ENCODE measurements around the gene GPR160. TPM values are rescaled to one million over a fixed set of nuclear protein-coding genes. Genes with fewer than 3 reads are reported as not detected.
A peak's percentile ranks its signal among the peaks of the same experiment; 100 is the strongest.

The GPR160 gene
- polyA plus RNA-seq, 6 donors from 2014 or later, result 49.4 to 92.1 (median 65.5) TPM

GRCh38 chr3:170057550-170057949, 19.8 kb downstream of the GPR160 start:
- ATAC-seq (ENCODE audit: low read depth in 2 of 2) (no peak), DNase-seq (no peak)
- peaks cover 4 to 12% of the 10 kb centered on the region in 2 donors for H3K36me3 Mint-ChIP-seq
- H3K9me3 Mint-ChIP-seq, result no peaks in the 10 kb centered on the region
- H3K27ac Mint-ChIP-seq, result peak overlapping the region in 5 of 6 donors; percentile 2 to 88 (median 39)
- H3K27me3 Mint-ChIP-seq, result no peaks in the 10 kb centered on the region
- H3K4me3 Mint-ChIP-seq, result peak overlapping the region in 6 of 8 donors; percentile 7 to 76 (median 52)
- H3K4me1 Mint-ChIP-seq, result peaks cover 32 to 52% (median 35%) of the 10 kb centered on the region in 3 donors

- no peak for DNase-seq
- H3K9me3 Mint-ChIP-seq, result no peaks in the 10 kb centered on the region
- peak overlapping the region in 5 of 8 donors; percentile 32 to 76 (median 60) for H3K4me3 Mint-ChIP-seq
- H3K27ac Mint-ChIP-seq, result peak overlapping the region in 3 of 6 donors; percentile 7 to 88 (median 39)
- peaks cover 9 to 10% of the 10 kb centered on the region in 2 donors for H3K36me3 Mint-ChIP-seq
- peaks cover 34 to 55% (median 35%) of the 10 kb centered on the region in 3 donors for H3K4me1 Mint-ChIP-seq
- H3K27me3 Mint-ChIP-seq, result no peaks in the 10 kb centered on the region
- ATAC-seq (ENCODE audit: low read depth in 2 of 2), result peak; percentile 46 to 68
Measured at GRCh38 chr3:170058127-170058526, 20.3 kb downstream of the GPR160 start.

GRCh38 chr3:170059447-170059846, 21.7 kb downstream of the GPR160 start:
- H3K9me3 Mint-ChIP-seq, result no peaks in the 10 kb centered on the region

GRCh38 chr3:170062068-170062467, 24.3 kb downstream of the GPR160 start:
- Mint-ChIP-seq H3K27me3 (no peaks in the 10 kb centered on the region), H3K4me1 (peaks cover 16 to 29% (median 17%) of the 10 kb centered on the region in 3 donors), H3K27ac (peak overlapping the region in 2 of 6 donors; percentile 19 to 46), H3K9me3 (no peaks in the 10 kb centered on the region), H3K4me3 (no peak overlapping the region), H3K36me3 (peaks cover 21 to 23% of the 10 kb centered on the region in 2 donors)
- ATAC-seq (ENCODE audit: low read depth in 2 of 2) (no peak), DNase-seq (no peak)

More at GRCh38 chr3:170059447-170059846, 21.7 kb downstream of the GPR160 start:
- Mint-ChIP-seq H3K27ac (peak overlapping the region in 1 of 6 donors; percentile 48), H3K4me1 (peaks cover 30 to 52% (median 34%) of the 10 kb centered on the region in 3 donors), H3K36me3 (peaks cover 15 to 17% of the 10 kb centered on the region in 2 donors), H3K4me3 (no peak overlapping the region), H3K27me3 (no peaks in the 10 kb centered on the region)
- DNase-seq, result no peak
- no peak for ATAC-seq (ENCODE audit: low read depth in 2 of 2)

GRCh38 chr3:170062769-170063168, 25.0 kb downstream of the GPR160 start:
- Mint-ChIP-seq H3K4me1 (peaks cover 11 to 28% (median 14%) of the 10 kb centered on the region in 3 donors), H3K4me3 (no peak overlapping the region), H3K27ac (peak overlapping the region in 1 of 6 donors; percentile 32), H3K9me3 (no peaks in the 10 kb centered on the region), H3K36me3 (peaks cover 23 to 26% of the 10 kb centered on the region in 2 donors), H3K27me3 (no peaks in the 10 kb centered on the region)
- ATAC-seq (ENCODE audit: low read depth in 2 of 2) (no peak), DNase-seq (no peak)

- Mint-ChIP-seq H3K27ac (no peak overlapping the region), H3K9me3 (no peaks in the 10 kb centered on the region), H3K27me3 (no peaks in the 10 kb centered on the region), H3K36me3 (peaks cover 31 to 32% of the 10 kb centered on the region in 2 donors), H3K4me1 (peaks cover 6 to 26% (median 7%) of the 10 kb centered on the region in 3 donors), H3K4me3 (peak overlapping the region in 3 of 8 donors; percentile 30 to 58 (median 50))
- ATAC-seq (ENCODE audit: low read depth in 2 of 2) (no peak), DNase-seq (no peak)
Measured at GRCh38 chr3:170063691-170064090, 25.9 kb downstream of the GPR160 start.

GRCh38 chr3:170064108-170064507, 26.3 kb downstream of the GPR160 start:
- ATAC-seq (ENCODE audit: low read depth in 2 of 2) (no peak), DNase-seq (no peak)
- peaks cover 31 to 36% of the 10 kb centered on the region in 2 donors for H3K36me3 Mint-ChIP-seq
- H3K27me3 Mint-ChIP-seq, result no peaks in the 10 kb centered on the region
- peak overlapping the region in 1 of 8 donors; percentile 30 for H3K4me3 Mint-ChIP-seq
- no peaks in the 10 kb centered on the region for H3K9me3 Mint-ChIP-seq
- peak overlapping the region in 2 of 6 donors; percentile 32 to 71 for H3K27ac Mint-ChIP-seq
- peaks cover 4 to 29% (median 6%) of the 10 kb centered on the region in 3 donors for H3K4me1 Mint-ChIP-seq

GRCh38 chr3:170075441-170076091, 37.8 kb downstream of the GPR160 start:
- no peaks in the 10 kb centered on the region for H3K27me3 Mint-ChIP-seq
- H3K27ac Mint-ChIP-seq, result peak overlapping the region in 1 of 6 donors; percentile 69
- ATAC-seq (ENCODE audit: low read depth in 2 of 2) (no peak), DNase-seq (no peak)
- peaks cover 11 to 27% (median 13%) of the 10 kb centered on the region in 3 donors for H3K4me1 Mint-ChIP-seq
- peaks cover 0 to 10% (median 5%) of the 10 kb centered on the region in 7 donors for H3K9me3 Mint-ChIP-seq
- no peak overlapping the region for H3K4me3 Mint-ChIP-seq
- peaks cover 0 to 6% of the 10 kb centered on the region in 2 donors for H3K36me3 Mint-ChIP-seq

GRCh38 chr3:170076715-170077238, 39.0 kb downstream of the GPR160 start:
- peaks cover 0 to 6% of the 10 kb centered on the region in 2 donors for H3K36me3 Mint-ChIP-seq

GRCh38 chr3:170077361-170077760, 39.6 kb downstream of the GPR160 start:
- Mint-ChIP-seq H3K27me3 (no peaks in the 10 kb centered on the region), H3K4me3 (no peak overlapping the region), H3K4me1 (peaks cover 10 to 24% (median 13%) of the 10 kb centered on the region in 3 donors), H3K27ac (peak overlapping the region in 3 of 6 donors; percentile 14 to 50 (median 17)), H3K9me3 (peaks cover 0 to 1% (median 0%) of the 10 kb centered on the region in 7 donors), H3K36me3 (peaks cover 0 to 9% of the 10 kb centered on the region in 2 donors)
- ATAC-seq (ENCODE audit: low read depth in 2 of 2), result no peak
- no peak for DNase-seq

More at GRCh38 chr3:170076715-170077238, 39.0 kb downstream of the GPR160 start:
- no peak for ATAC-seq (ENCODE audit: low read depth in 2 of 2)
- no peak for DNase-seq
- Mint-ChIP-seq H3K4me1 (peaks cover 10 to 27% (median 13%) of the 10 kb centered on the region in 3 donors), H3K27me3 (no peaks in the 10 kb centered on the region), H3K4me3 (no peak overlapping the region), H3K27ac (peak overlapping the region in 2 of 6 donors; percentile 28 to 50), H3K9me3 (peaks cover 0 to 4% (median 0%) of the 10 kb centered on the region in 7 donors)

GRCh38 chr3:170078620-170079281, 41.0 kb downstream of the GPR160 start:
- H3K27ac Mint-ChIP-seq, result peak overlapping the region in 1 of 6 donors; percentile 47
- H3K36me3 Mint-ChIP-seq, result peaks cover 8 to 10% of the 10 kb centered on the region in 2 donors
- peak overlapping the region in 2 of 8 donors; percentile 32 to 63 for H3K4me3 Mint-ChIP-seq
- peaks cover 0 to 2% (median 0%) of the 10 kb centered on the region in 7 donors for H3K9me3 Mint-ChIP-seq
- ATAC-seq (ENCODE audit: low read depth in 2 of 2) (no peak), DNase-seq (no peak)
- H3K27me3 Mint-ChIP-seq, result no peaks in the 10 kb centered on the region
- H3K4me1 Mint-ChIP-seq, result peaks cover 15 to 22% (median 15%) of the 10 kb centered on the region in 3 donors

- Mint-ChIP-seq H3K27me3 (no peaks in the 10 kb centered on the region), H3K36me3 (peaks cover 8 to 10% of the 10 kb centered on the region in 2 donors), H3K9me3 (peaks cover 0 to 2% (median 0%) of the 10 kb centered on the region in 7 donors), H3K4me3 (no peak overlapping the region), H3K4me1 (peaks cover 15 to 22% (median 15%) of the 10 kb centered on the region in 3 donors), H3K27ac (peak overlapping the region in 3 of 6 donors; percentile 11 to 25 (median 19))
- ATAC-seq (ENCODE audit: low read depth in 2 of 2) (no peak), DNase-seq (no peak)
Measured at GRCh38 chr3:170079536-170080165, 41.9 kb downstream of the GPR160 start.

- Mint-ChIP-seq H3K4me3 (no peak overlapping the region), H3K27ac (peak overlapping the region in 3 of 6 donors; percentile 53 to 80 (median 66))
Measured at GRCh38 chr3:170080605-170081004, 42.8 kb downstream of the GPR160 start.

More at GRCh38 chr3:170080605-170081004, 42.8 kb downstream of the GPR160 start:
- Mint-ChIP-seq H3K9me3 (peaks cover 0 to 2% (median 0%) of the 10 kb centered on the region in 7 donors), H3K4me1 (peaks cover 15 to 22% (median 18%) of the 10 kb centered on the region in 3 donors), H3K36me3 (peaks cover 8 to 15% of the 10 kb centered on the region in 2 donors), H3K27me3 (no peaks in the 10 kb centered on the region)
- DNase-seq (no peak), ATAC-seq (ENCODE audit: low read depth in 2 of 2) (no peak)

Measured in naive B cell (primary cell).